ENCODE measurements around the gene PLA2G2F. TPM values are rescaled to one million over a fixed set of nuclear protein-coding genes. Genes with fewer than 3 reads are reported as not detected.

Gene PLA2G2F
- total and polyA plus RNA-seq, 9 of the 15 experiments (the other 6 are each of a cell fraction or from before 2014, with no cell fraction given), result not detected

- TF ChIP-seq BHLHE40 (IDR thresholded peaks at IDR 0.05; ENCODE audit: low read length) (no peak), CTCF (IDR thresholded peaks at IDR 0.05 in 2 of 3, conservative IDR thresholded peaks at IDR 0.05 in 1 of 3; ENCODE audit: insufficient read depth in 2 of 3, low read depth in 1 of 3, low read length in 3 of 3) (no peak), GABPA (tag; conservative IDR thresholded peaks at IDR 0.05; ENCODE audit: low read depth) (no peak), ZNF583 (CRISPR knock-in tag; IDR thresholded peaks at IDR 0.05) (no peak), BRD9 (IDR thresholded peaks at IDR 0.05; ENCODE audit: low read depth, partially characterized antibody) (no peak), NUFIP1 (IDR thresholded peaks at IDR 0.05; ENCODE audit: partially characterized antibody) (no peak)
- TF ChIP-seq, protein P1, sequence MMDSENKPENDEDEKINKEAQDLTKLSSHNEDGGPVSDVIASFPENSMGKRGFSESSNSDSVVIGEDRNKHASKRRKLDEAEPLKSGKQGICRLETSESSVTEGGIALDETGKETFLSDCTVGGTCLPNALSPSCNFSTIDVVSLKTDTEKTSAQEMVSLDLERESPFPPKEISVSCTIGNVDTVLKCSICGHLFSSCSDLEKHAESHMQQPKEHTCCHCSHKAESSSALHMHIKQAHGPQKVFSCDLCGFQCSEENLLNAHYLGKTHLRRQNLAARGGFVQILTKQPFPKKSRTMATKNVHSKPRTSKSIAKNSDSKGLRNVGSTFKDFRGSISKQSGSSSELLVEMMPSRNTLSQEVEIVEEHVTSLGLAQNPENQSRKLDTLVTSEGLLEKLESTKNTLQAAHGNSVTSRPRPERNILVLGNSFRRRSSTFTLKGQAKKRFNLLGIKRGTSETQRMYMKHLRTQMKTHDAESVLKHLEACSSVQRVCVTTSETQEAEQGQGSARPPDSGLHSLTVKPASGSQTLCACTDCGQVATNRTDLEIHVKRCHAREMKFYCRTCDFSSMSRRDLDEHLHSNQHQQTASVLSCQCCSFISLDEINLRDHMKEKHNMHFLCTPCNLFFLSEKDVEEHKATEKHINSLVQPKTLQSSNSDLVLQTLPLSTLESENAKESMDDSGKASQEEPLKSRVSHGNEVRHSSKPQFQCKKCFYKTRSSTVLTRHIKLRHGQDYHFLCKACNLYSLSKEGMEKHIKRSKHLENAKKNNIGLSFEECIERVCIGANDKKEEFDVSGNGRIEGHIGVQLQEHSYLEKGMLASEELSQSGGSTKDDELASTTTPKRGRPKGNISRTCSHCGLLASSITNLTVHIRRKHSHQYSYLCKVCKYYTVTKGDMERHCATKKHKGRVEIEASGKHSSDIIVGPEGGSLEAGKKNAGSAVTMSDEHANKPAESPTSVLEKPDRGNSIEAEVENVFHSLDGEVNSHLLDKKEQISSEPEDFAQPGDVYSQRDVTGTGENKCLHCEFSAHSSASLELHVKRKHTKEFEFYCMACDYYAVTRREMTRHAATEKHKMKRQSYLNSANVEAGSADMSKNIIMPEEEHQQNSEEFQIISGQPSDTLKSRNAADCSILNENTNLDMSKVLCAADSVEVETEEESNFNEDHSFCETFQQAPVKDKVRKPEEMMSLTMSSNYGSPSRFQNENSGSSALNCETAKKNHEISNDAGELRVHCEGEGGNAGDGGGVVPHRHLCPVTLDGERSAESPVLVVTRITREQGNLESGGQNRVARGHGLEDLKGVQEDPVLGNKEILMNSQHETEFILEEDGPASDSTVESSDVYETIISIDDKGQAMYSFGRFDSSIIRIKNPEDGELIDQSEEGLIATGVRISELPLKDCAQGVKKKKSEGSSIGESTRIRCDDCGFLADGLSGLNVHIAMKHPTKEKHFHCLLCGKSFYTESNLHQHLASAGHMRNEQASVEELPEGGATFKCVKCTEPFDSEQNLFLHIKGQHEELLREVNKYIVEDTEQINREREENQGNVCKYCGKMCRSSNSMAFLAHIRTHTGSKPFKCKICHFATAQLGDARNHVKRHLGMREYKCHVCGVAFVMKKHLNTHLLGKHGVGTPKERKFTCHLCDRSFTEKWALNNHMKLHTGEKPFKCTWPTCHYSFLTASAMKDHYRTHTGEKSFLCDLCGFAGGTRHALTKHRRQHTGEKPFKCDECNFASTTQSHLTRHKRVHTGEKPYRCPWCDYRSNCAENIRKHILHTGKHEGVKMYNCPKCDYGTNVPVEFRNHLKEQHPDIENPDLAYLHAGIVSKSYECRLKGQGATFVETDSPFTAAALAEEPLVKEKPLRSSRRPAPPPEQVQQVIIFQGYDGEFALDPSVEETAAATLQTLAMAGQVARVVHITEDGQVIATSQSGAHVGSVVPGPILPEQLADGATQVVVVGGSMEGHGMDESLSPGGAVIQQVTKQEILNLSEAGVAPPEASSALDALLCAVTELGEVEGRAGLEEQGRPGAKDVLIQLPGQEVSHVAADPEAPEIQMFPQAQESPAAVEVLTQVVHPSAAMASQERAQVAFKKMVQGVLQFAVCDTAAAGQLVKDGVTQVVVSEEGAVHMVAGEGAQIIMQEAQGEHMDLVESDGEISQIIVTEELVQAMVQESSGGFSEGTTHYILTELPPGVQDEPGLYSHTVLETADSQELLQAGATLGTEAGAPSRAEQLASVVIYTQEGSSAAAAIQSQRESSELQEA (IDR thresholded peaks at IDR 0.05; ENCODE audit: low read depth), result no peak
Measured at GRCh38 chr1:20180844-20181207, 41.7 kb downstream of the PLA2G2F start (continued).

Data from K562 (cell line).